H1 (cell line): ENCODE results near the gene LRRC43. TPM values are rescaled to one million over a fixed set of nuclear protein-coding genes. Genes with fewer than 3 reads are reported as not detected.

Experiments
- CTCF ChIA-PET: fragments of 300-600 bp; sonication (Branson Sonifier 250); formaldehyde crosslinking; loops from one replicate; lab custom pipeline; 2021; ENCODE audit not compliant: partially characterized antibody; lab: Charles Lee
- POLR2A ChIA-PET: fragments of 300-600 bp; sonication (Branson Sonifier 250); formaldehyde crosslinking; loops from one replicate; lab custom pipeline; 2021; ENCODE audit warnings: inconsistent platforms; ENCODE audit not compliant: partially characterized antibody; lab: Charles Lee
- DNase-seq, 2 experiments: peaks; one replicate each; pipeline versions ENCODE4 v3.0.0 to v3.0.0-alpha.2; 2010 to 2022; ENCODE audit warnings: low spot score in 2 of 2, low read depth in 1 of 2, mixed read lengths in 1 of 2
- FAIRE-seq: peaks from 2 replicates; lab custom pipeline; 2011; peaks lifted over from hg19 to GRCh38; lab: Jason Lieb, UNC
- H2AFZ ChIP-seq: 2 replicates; pipeline ENCODE4 v1.8.1; 2012; ENCODE audit warnings: low read length, inconsistent platforms
- H2AK5ac ChIP-seq: 2 replicates; pipeline ENCODE4 v1.6.1; 2013; ENCODE audit warnings: low read depth, low read length
- H2BK120ac ChIP-seq: replicated peaks from 2 replicates; pipeline ENCODE3; 2013; ENCODE audit warnings: low read depth, low read length, inconsistent platforms
- H2BK12ac ChIP-seq: 2 replicates; pipeline ENCODE4 v1.6.1; 2013; ENCODE audit warnings: low read depth, low read length
- H2BK15ac ChIP-seq: 2 replicates; pipeline ENCODE4 v1.6.1; 2013; ENCODE audit warnings: low read length
- H2BK20ac ChIP-seq: 2 replicates; pipeline ENCODE4 v1.6.1; 2013; ENCODE audit warnings: low read length
- H2BK5ac ChIP-seq: 2 replicates; pipeline ENCODE4 v1.6.1; 2013; ENCODE audit warnings: low read depth, low read length
- H3K14ac ChIP-seq: 2 replicates; pipeline ENCODE4 v1.6.1; 2013; ENCODE audit warnings: inconsistent platforms; ENCODE audit not compliant: insufficient read length
- H3K18ac ChIP-seq: 2 replicates; pipeline ENCODE4 v1.6.1; 2013; ENCODE audit warnings: low read length; ENCODE audit errors: extremely low read depth
- H3K23ac ChIP-seq: 2 replicates; pipeline ENCODE4 v1.6.1; 2013; ENCODE audit warnings: inconsistent platforms; ENCODE audit not compliant: insufficient read length
- H3K23me2 ChIP-seq: 2 replicates; pipeline ENCODE4 v1.6.1; 2013; ENCODE audit warnings: low read depth, low read length
- H3K27ac ChIP-seq: 2 replicates; pipeline ENCODE4 v1.6.1; 2011; ENCODE audit warnings: low read depth, low read length, inconsistent platforms
- H3K27me3 ChIP-seq, 4 experiments: replicated peaks in 1 of 4; 1 replicate in 1 of 4; 2 replicates in 3 of 4; pipeline versions ENCODE4 v1.6.1 to v1.8.1; 2011 to 2013; ENCODE audit warnings: low read length in 3 of 4, mild to moderate bottlenecking in 3 of 4, inconsistent platforms in 2 of 4, mixed read lengths in 2 of 4, moderate library complexity in 1 of 4; ENCODE audit not compliant: control insufficient read depth in 3 of 4, insufficient read depth in 3 of 4; ENCODE audit errors: extremely low read depth in 1 of 4
- H3K36me3 ChIP-seq, 4 experiments: 2 replicates each; pipeline versions ENCODE4 v1.6.1 to v1.8.1; 2011 to 2013; ENCODE audit warnings: mild to moderate bottlenecking in 4 of 4, low read length in 3 of 4, moderate library complexity in 2 of 4, control low read depth in 1 of 4, inconsistent platforms in 1 of 4; ENCODE audit not compliant: insufficient read depth in 4 of 4, control insufficient read depth in 2 of 4
- H3K4ac ChIP-seq: replicated peaks from 2 replicates; pipeline ENCODE3; 2013; ENCODE audit warnings: low read length, low read depth, mixed read lengths, inconsistent platforms; ENCODE audit not compliant: insufficient read length
- H3K4me1 ChIP-seq, 4 experiments: replicated peaks in 1 of 4; 1 replicate in 1 of 4; 2 replicates in 3 of 4; pipeline versions ENCODE4 v1.6.1 to v1.8.1; 2011 to 2013; ENCODE audit warnings: low read length in 3 of 4, inconsistent platforms in 2 of 4, mixed read lengths in 1 of 4; ENCODE audit not compliant: insufficient read depth in 4 of 4, control insufficient read depth in 3 of 4
- H3K4me2 ChIP-seq, 2 experiments: 2 replicates each; pipeline versions ENCODE4 v1.6.1 to v1.8.1; 2011 to 2013; ENCODE audit warnings: low read depth in 2 of 2, low read length in 2 of 2, control low read depth in 1 of 2, inconsistent platforms in 1 of 2, mild to moderate bottlenecking in 1 of 2; ENCODE audit not compliant: insufficient read depth in 1 of 2
- H3K4me3 ChIP-seq, 4 experiments: fragments of 200-600, 300-600 bp in 1 of 4; sonication (generic), shearing (Covaris generic), sonication (Bioruptor Twin) in 1 of 4; 2 replicates each; pipeline versions ENCODE4 v1.5.1 to v1.8.1; 2011 to 2016; ENCODE audit warnings: low read length in 4 of 4, low read depth in 3 of 4, control low read depth in 2 of 4, inconsistent platforms in 2 of 4, mild to moderate bottlenecking in 2 of 4, mixed read lengths in 1 of 4, moderate library complexity in 1 of 4; ENCODE audit not compliant: insufficient read depth in 2 of 4; ENCODE audit errors: extremely low read depth in 1 of 4
- H3K56ac ChIP-seq: replicated peaks from 2 replicates; pipeline ENCODE3; 2013; ENCODE audit warnings: low read depth, mild to moderate bottlenecking, mixed read lengths, low read length, inconsistent platforms; ENCODE audit not compliant: insufficient read length
- H3K79me1 ChIP-seq: 2 replicates; pipeline ENCODE4 v1.6.1; 2013; ENCODE audit warnings: low read depth, low read length, control low read depth
- H3K79me2 ChIP-seq, 2 experiments: 2 replicates each; pipeline versions ENCODE4 v1.6.1 to v1.8.1; 2012 to 2013; ENCODE audit warnings: low read length in 2 of 2, mild to moderate bottlenecking in 2 of 2, inconsistent platforms in 1 of 2; ENCODE audit not compliant: insufficient read depth in 2 of 2, control insufficient read depth in 1 of 2
- H3K9ac ChIP-seq, 4 experiments: replicated peaks in 1 of 4; 1 replicate in 1 of 4; 2 replicates in 3 of 4; pipeline versions ENCODE4 v1.6.1 to v1.8.1; 2011 to 2013; ENCODE audit warnings: low read depth in 3 of 4, low read length in 3 of 4, control low read depth in 2 of 4, mild to moderate bottlenecking in 2 of 4, moderate library complexity in 2 of 4, inconsistent platforms in 1 of 4; ENCODE audit errors: extremely low read depth in 1 of 4
- H3K9me3 ChIP-seq, 2 experiments: 2 replicates each; pipeline versions ENCODE4 v1.6.1 to v1.8.1; 2012 to 2013; ENCODE audit warnings: mild to moderate bottlenecking in 2 of 2, moderate library complexity in 2 of 2, control low read depth in 1 of 2, inconsistent platforms in 1 of 2, low read depth in 1 of 2, low read length in 1 of 2, mixed read lengths in 1 of 2; ENCODE audit not compliant: insufficient read depth in 2 of 2
- H4K20me1 ChIP-seq, 2 experiments: replicated peaks in 1 of 2; 2 replicates each; pipeline versions ENCODE3 to v1.8.1; 2011 to 2013; ENCODE audit warnings: inconsistent platforms in 2 of 2, low read length in 2 of 2, mild to moderate bottlenecking in 1 of 2; ENCODE audit not compliant: insufficient read depth in 2 of 2, control insufficient read depth in 1 of 2
- H4K5ac ChIP-seq: 2 replicates; pipeline ENCODE4 v1.6.1; 2013; ENCODE audit warnings: low read length, low read depth, mixed read lengths, inconsistent platforms; ENCODE audit not compliant: insufficient read length
- H4K8ac ChIP-seq: 2 replicates; pipeline ENCODE4 v1.8.0; 2013; ENCODE audit warnings: mild to moderate bottlenecking, moderate library complexity, low read length, inconsistent platforms; ENCODE audit not compliant: insufficient read depth; ENCODE audit errors: extremely low read depth
- H4K91ac ChIP-seq: replicated peaks from 2 replicates; pipeline ENCODE3; 2013; ENCODE audit warnings: low read length, mixed read lengths, inconsistent platforms; ENCODE audit not compliant: insufficient read length
- BCL11A ChIP-seq, 2 experiments: IDR thresholded peaks; one replicate each; pipeline ENCODE4 v1.6.1; 2011; ENCODE audit warnings: low read depth in 2 of 2, low read length in 2 of 2, mild to moderate bottlenecking in 2 of 2
- CBX5 ChIP-seq: fragments of 300-800, 300-1000 bp; sonication (generic); IDR thresholded peaks from 2 replicates; pipeline ENCODE4 v1.7.1; 2016; ENCODE audit warnings: antibody characterized with exemption, low read length, low read depth
- GTF2F1 ChIP-seq: IDR thresholded peaks from 2 replicates; pipeline ENCODE4 v1.6.1; 2012; ENCODE audit warnings: low read depth, low read length, improper control_type of control experiment, borderline replicate concordance
- RNF2 ChIP-seq: fragments of 200-900, 300-1000 bp; sonication (generic); IDR thresholded peaks from 2 replicates; pipeline ENCODE4 v1.7.1; 2016; ENCODE audit warnings: borderline replicate concordance, low read depth, mild to moderate bottlenecking, antibody characterized with exemption, low read length; ENCODE audit not compliant: poor library complexity, severe bottlenecking; ENCODE audit errors: missing control alignments
- SIN3A ChIP-seq, 2 experiments: IDR thresholded peaks in 1 of 2; conservative IDR thresholded peaks in 1 of 2; 2 replicates each; pipeline ENCODE4 v1.6.1; 2011 to 2012; ENCODE audit warnings: low read length in 2 of 2, improper control_type of control experiment in 1 of 2, low read depth in 1 of 2, mild to moderate bottlenecking in 1 of 2
- SP2 ChIP-seq: IDR thresholded peaks from 2 replicates; pipeline ENCODE4 v1.6.1; 2012; ENCODE audit warnings: mild to moderate bottlenecking, low read length, inconsistent platforms
- SP4 ChIP-seq: IDR thresholded peaks from 2 replicates; pipeline ENCODE4 v1.6.1; 2012; ENCODE audit warnings: low read length, inconsistent platforms
- SUZ12 ChIP-seq: fragments of 200-600 bp; sonication (generic); IDR thresholded peaks from 2 replicates; pipeline ENCODE4 v1.6.1; 2012; ENCODE audit warnings: mild to moderate bottlenecking, inconsistent platforms, low read length, moderate library complexity, mixed read lengths
- TAF7 ChIP-seq: optimal IDR thresholded peaks from 2 replicates; pipeline ENCODE3; 2011; ENCODE audit warnings: low read depth, mild to moderate bottlenecking, inconsistent platforms, low read length, moderate library complexity, borderline replicate concordance
- TCF12 ChIP-seq: IDR thresholded peaks from 2 replicates; pipeline ENCODE4 v1.6.1; 2011; ENCODE audit warnings: low read depth, mild to moderate bottlenecking, low read length
- WGBS, 2 experiments: shearing (Covaris generic) in 1 of 2; methylation state at CpG; one replicate each; pipeline versions ENCODE4 v1.1.6 to v1.1.7; 2013 to 2015; ENCODE audit warnings: low lambda C conversion rate in 2 of 2, mixed read lengths in 2 of 2, inconsistent platforms in 1 of 2, low coverage in 1 of 2, missing lambda C conversion rate in 1 of 2; ENCODE audit not compliant: insufficient replicate concordance in 2 of 2, insufficient coverage in 1 of 2, insufficient read length in 1 of 2; ENCODE audit errors: extremely low coverage in 1 of 2, missing lambda C conversion rate in 1 of 2; 5-methylcytosine and 5-hydroxymethylcytosine counted together
- polyA plus RNA-seq, 7 experiments: library from polyadenylated mRNA; depleted of rRNA in 3 of 7; stranded (reverse) in 5 of 7; unstranded in 2 of 7; fragments of >200 nt in 5 of 7; fragments of 200-250 nt in 2 of 7; gene quantifications; 1 replicate in 5 of 7; 2 replicates in 1 of 7; 4 replicates in 1 of 7; pipeline versions ENCODE4 v1.2.1 to v1.2.3, GENCODE V29; 2011 to 2013; ENCODE audit warnings: missing spikeins in 2 of 7, mixed read lengths in 2 of 7
- total RNA-seq: library from RNA; stranded (reverse); fragmentation: NEBNext Ultra II Directional; extraction: Animal tissue kit (Norgen Biotek cat#: 25700); gene quantifications from 2 replicates; pipeline ENCODE4 v1.2.1, GENCODE V29; 2021
- TF ChIP-seq, protein P1 (sequence below): IDR thresholded peaks from 2 replicates; pipeline ENCODE4 v1.6.1; 2012; ENCODE audit warnings: inconsistent platforms

Gene LRRC43
- total and polyA plus RNA-seq, 2 of the 8 experiments (the other 6 are each of a cell fraction or from before 2014, with no cell fraction given): 0.35 to 0.44 TPM

GRCh38 chr12:122150127-122150681 is 32.7 kb upstream of the LRRC43 start:
- Histone ChIP-seq H2BK120ac (no peak overlapping the region), H3K79me1 (no peaks in the 10 kb centered on the region), H2BK5ac (no peak overlapping the region), H4K5ac (no peak overlapping the region), H3K14ac (no peak overlapping the region), H3K27ac (no peak overlapping the region), H3K36me3 (no peaks in the 10 kb centered on the region), H3K9ac (no peak overlapping the region), H2AK5ac (no peak overlapping the region), H3K23ac (no peak overlapping the region), H3K79me2 (no peaks in the 10 kb centered on the region), H3K23me2 (no peaks in the 10 kb centered on the region), H2AFZ (no peak overlapping the region), H2BK20ac (no peak overlapping the region), H3K27me3 (no peaks in the 10 kb centered on the region), H2BK15ac (no peak overlapping the region), H3K9me3 (no peaks in the 10 kb centered on the region), H4K20me1 (no peaks in the 10 kb centered on the region), H3K18ac (no peak overlapping the region), H3K4ac (no peak overlapping the region), H4K91ac (no peak overlapping the region), H3K4me1 (peaks cover 0 to 5% (median 0%) of the 10 kb centered on the region in 4 experiments; a peak in 1 of 7 replicates), H3K4me3 (no peak overlapping the region), H4K8ac (no peak overlapping the region), H2BK12ac (no peak overlapping the region), H3K4me2 (no peak overlapping the region), H3K56ac (no peak overlapping the region)
- FAIRE-seq: no peak
- WGBS, 2 experiments: 84% methylated on average over 8 of the region's 8 CpGs; no CpG with 5 or more reads in 1 of the 2 experiments
- POLR2A ChIA-PET: no interaction called here
- DNase-seq: no peak
- CTCF ChIA-PET: interaction anchor here (0.6 to 3.9 kb wide), 6 partner anchors 13 to 1318 kb away, joined by 3 to 10 read pairs (median 4); no protein-coding TSS in a partner anchor
- TF ChIP-seq SP4 (no peak), SP2 (no peak), GTF2F1 (no peak), RNF2 (no peak), SUZ12 (no peak), TCF12 (no peak), CBX5 (no peak), BCL11A (IDR thresholded peaks at IDR 0.05; ENCODE audit: low read depth in 2 of 2, low read length in 2 of 2) (no peak), TAF7 (no peak), SIN3A (conservative IDR thresholded peaks at IDR 0.05 in 1 of 2, IDR thresholded peaks at IDR 0.05 in 1 of 2; ENCODE audit: low read depth in 1 of 2, low read length in 2 of 2) (no peak)
- TF ChIP-seq, protein P1, sequence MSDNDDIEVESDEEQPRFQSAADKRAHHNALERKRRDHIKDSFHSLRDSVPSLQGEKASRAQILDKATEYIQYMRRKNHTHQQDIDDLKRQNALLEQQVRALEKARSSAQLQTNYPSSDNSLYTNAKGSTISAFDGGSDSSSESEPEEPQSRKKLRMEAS: no peak
